Endometrial microvascular endothelial cells (primary cell): ENCODE results near the gene ZNF438. TPM values are rescaled to one million over a fixed set of nuclear protein-coding genes. Genes with fewer than 3 reads are reported as not detected.

ENCODE experiments used
- in situ Hi-C: cut with HindIII; loops from 2 replicates; pipeline ENCODE4 v1.10.0; 2017; ENCODE audit warnings: low sequenced_read_pairs, low pct_unique_long_range_greater_than_20kb; ENCODE audit errors: inconsistent ontology term
- total RNA-seq: library from RNA; depleted of rRNA; stranded (reverse); fragments of >200 nt; gene quantifications from one replicate; pipeline ENCODE4 v1.2.3, GENCODE V29; 2015; ENCODE audit errors: inconsistent ontology term

Gene ZNF438
- total RNA-seq, 1 donor from 2014 or later: 11.0 TPM

DNA sequence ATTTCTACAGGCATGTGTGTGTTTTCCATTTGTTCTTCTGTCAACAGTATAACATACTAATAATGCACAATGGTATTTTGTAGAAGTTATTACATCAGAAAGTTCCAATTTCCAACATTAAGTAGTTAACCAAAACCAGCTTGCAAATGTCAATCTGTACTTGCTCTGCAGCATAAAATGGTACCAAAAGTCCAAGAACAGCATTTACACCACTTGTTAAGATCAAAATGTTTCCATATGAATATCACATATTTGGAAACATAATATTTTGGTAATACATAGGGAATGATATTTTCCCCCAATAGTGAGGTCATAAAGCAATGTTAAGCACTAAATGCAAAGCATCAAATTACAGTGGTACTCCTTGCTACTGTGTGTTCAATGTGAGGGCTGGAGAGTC lies 162.1 kb downstream of the ZNF438 start:
- in situ Hi-C loops: no loop called here

DNA sequence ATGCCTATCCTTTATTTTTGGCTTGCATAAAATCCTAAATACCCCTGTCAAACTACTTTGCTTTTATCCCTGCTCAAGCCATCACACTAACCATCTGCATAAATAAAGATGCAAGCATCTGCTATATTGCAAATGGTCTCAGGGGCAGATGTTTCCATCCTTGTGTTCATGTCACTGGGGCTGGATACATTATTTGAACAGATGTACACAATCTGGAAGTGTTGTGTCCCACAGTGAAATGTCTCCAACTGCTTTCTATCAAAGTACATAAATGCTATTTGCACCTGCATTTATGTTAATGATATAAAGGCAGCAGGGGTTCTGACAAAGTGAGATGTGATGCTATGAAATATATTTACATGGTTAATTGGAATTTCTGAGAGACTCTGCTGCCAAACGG lies 163.1 kb downstream of the ZNF438 start:
- in situ Hi-C loops: no loop called here

DNA sequence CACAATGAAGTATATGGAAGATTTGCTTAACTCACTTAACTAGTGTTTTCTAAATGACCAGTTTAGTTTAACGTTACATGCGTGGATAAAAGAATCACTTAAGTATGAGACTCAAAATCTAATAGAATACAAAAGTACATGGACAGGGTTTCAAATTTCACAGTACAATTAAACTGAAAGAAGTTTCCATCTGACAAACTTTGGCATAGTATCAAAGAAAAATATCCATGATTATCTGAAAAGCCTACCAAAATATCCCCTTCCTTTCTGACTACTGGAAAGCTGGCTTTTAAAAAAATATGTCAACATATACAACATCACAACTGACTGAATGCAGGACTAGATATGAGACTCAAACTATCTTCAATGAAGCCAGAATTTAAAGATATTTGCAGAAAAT lies 164.8 kb downstream of the ZNF438 start:
- in situ Hi-C loops: no loop called here

DNA sequence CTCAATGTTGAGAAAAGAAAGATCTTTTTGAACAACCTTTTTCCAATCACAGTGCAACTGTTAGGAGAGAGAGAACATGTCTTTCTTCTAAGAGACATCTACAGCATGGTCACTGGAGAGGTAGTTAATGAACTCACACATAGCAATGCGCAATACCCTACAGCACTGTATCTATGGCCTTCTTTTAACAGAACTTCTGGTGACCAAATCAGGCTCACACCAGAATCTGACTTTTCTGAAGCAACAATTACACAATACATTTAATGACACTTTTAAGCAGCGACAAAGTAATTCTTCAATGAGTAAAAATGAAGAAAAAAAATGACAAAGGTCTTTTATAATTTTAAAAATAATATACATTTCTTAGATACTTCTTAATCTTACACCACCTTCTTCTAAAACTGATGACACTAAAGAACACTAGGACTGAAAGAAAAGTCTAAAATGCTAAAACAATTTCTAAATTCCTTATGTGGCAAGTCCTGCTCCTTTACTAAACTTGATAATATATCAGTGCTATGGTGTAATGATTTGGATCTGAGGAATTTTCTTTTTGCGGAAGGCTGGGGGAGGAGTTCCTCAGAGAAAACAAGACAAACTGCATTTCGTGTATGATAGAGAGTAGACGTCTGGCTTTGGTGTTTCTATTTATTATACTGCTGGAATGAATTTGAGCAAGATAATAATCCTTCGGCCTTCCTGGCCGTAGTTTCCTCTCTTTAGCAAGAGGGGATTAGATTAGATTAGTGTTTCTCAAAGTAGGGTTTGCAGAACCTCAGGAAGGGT lies 166.3 kb downstream of the ZNF438 start:
- in situ Hi-C loops: no loop called here

DNA sequence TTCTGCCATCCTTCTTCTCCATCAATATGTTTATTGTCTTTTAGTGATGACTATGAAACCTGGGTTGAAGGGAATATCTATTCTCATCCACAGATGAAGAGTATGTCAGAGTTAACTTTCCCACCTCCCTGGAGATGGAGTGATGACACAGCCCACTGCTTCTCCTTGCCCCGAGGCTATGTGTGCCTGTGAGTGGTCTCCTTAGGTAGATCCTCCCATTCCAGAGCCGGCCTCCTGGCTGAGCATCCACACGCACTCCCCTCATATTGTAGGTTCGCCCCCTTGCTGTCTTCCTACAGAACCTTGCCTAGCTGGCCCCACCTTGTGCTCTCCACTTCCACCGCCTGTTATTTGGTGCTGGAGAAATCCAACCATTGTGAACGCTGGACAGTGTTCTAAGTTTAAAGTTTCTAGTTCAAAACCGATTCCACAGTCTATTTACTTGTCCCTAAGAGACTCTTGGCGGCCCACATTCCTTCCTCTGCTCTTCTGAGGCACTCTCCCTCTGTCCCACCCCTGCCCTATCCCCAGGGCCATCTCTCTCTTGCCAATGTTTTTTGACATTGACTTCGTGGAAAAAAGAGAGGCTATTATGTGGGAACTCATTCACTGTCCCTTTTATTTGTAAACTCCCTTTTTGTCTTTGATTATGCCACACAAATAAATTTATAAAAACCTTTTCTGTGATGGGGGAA lies 168.0 kb downstream of the ZNF438 start:
- in situ Hi-C loops: no loop called here

DNA sequence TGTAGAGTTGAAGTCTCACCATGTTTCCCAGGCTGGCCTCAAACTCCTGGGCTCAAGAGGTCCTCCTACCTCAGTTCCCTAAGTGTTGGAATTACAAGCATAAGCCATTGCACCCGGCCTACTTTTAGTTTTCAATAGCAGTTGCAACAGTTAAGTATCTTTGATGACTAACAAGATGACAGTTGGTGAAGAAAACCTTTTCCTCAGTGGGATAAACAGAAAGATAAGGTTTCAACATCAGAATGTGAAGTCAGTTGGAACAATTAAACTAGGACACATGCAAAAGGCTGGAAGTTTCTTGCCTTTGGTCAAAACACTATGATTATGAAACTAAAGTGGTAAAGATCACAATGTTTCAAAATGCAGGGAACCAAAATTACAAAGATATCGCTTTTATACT lies 169.2 kb downstream of the ZNF438 start:
- in situ Hi-C loops: no loop called here

DNA sequence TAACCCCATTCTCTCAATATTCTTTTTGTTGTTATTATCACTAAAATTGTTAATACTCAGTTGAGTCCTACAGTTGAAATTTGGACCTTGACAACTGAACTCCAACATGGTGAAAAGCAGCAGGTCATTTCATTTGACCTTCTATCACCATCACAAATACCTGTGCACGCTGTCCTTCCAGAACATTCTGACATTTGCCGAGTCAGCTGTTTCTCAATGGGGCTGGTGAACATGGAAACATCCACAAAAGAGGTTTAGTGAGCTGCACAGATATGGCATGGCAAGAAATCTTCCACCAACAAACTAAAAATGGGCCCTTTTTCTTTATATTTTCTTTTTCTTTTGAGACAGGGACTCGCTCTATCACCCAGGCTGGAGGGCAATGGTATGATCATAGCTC lies 169.7 kb downstream of the ZNF438 start:
- in situ Hi-C loops: no loop called here

DNA sequence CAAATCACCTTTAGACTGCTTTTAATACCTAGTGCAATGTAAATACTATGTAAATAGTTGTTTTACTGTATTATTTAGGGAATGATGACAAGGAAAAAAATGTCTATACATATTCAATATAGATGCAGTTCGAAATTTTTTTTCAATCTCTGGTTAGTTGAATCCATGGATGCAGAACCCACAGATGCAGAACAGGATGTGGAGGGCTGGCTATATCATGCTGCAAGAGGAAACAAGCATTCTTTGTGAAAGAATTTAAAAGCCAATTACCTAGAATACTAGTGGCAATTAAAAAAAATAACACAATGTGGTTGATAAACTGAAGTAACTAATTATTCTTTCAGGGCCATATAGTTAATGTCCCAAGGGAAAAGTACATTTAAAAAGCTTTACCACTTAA lies 170.4 kb downstream of the ZNF438 start:
- in situ Hi-C loops: no loop called here

DNA sequence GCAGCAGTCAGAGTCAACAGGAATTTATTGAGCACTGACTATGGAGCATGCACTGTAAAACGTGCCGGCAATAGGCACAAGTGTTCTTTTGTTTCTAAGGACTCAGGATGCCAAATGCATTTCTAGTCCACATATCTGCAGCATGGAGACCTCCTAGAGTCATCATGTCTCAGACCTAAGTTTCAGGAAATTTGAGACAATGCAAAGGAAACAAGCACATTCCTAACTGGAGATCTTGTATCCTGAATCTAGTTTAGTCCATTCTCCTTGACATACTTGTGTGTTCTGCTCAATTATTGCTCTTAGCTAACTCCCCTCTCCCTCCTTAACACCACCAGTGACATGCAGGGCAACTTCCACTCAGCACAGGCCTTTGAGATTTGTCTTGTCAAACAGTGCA lies 173.2 kb downstream of the ZNF438 start:
- in situ Hi-C loops: no loop called here

DNA sequence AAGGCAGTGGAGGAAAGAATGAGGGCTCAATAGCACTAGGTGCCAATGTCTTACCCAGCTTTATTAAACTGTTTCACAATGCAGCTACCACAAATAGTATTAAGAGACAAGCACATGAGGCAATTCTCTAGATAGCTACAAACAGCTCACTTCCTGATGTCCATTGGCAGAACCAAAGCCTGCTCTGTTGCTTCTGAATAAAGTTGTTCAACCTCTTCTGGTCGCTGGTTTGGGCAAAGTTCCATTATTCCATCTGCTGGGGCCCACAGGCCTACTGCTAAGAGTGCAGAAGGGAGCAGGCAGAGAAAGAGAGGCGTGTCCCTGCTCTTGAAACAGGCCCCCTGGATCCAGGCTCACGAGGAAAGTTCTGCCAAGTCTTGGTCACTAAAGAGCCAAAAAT lies 173.9 kb downstream of the ZNF438 start:
- in situ Hi-C loops: no loop called here

DNA sequence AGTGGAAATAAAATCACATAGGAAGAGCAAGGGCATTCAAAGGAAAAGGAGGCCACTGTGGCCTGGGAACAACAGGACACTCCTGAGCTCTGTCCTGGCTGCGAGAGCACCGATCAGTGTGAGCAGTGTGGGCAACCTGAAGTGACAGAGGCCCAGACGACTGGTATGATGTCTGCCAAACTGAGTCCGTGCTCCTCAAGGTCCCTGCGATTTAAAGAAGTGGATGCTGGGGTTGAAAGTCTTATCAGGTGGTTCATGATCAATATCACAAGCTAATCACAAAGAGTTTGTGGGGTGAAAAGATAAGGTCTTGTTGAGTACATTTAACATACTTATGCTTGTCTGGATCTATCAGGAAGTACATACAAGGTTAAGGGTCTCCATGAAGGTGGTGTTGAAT lies 176.5 kb downstream of the ZNF438 start:
- in situ Hi-C loops: no loop called here

DNA sequence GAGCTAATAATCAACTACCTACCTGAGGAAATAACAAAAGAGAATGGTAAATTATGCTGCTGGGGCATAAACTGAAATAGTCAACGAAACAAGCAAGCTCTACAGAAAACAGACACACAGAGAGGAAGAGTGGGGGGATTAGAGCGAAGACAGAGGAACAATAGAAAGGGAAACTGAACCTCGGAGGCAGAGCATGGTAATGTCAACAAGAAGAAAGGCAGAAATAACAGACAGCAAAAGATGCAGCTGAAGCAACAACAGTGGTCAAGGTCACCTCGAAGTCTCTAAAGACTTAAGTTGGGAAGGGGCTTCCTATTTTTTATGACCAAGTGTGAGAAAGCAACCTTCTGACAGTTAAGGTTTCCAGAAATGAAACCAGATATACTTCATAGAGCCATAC lies 177.0 kb downstream of the ZNF438 start:
- in situ Hi-C loops: no loop called here

DNA sequence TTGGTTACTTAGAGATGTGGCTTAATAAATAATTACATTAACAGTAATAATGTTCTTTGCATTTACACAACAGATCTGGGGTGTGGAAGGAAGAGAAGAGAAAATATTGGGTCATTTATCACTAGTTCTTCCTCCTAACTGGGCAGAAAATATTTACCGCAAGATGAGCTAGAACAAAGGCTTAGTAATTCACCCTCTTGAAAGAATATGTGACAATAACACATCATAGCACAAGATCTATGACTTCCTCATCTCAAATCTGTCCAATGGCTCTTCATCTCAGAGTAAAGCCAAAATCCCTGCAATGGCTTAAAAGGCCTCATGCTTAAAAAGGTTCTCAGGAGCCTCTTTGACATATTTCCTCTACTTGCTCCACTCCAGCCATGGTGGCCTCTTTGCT lies 178.6 kb downstream of the ZNF438 start:
- in situ Hi-C loops: no loop called here

DNA sequence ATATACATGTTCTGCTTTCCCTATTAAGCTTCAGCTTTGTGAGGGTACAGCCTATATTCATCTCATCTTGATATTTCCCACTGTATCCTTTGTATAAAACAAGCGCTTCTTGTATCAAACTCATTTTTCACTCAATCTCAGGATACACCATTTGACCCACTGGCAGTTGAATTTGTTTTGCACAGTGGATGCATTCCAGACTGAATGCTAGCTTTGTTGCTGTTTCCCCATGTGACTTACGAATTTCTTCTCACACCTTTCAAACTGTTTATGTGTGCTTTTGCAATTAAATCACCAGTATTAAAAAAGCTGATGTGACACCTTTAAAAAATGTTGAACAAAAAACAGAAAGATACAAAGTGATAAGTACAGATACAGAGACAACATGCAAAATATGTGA lies 180.9 kb downstream of the ZNF438 start:
- in situ Hi-C loops: no loop called here

DNA sequence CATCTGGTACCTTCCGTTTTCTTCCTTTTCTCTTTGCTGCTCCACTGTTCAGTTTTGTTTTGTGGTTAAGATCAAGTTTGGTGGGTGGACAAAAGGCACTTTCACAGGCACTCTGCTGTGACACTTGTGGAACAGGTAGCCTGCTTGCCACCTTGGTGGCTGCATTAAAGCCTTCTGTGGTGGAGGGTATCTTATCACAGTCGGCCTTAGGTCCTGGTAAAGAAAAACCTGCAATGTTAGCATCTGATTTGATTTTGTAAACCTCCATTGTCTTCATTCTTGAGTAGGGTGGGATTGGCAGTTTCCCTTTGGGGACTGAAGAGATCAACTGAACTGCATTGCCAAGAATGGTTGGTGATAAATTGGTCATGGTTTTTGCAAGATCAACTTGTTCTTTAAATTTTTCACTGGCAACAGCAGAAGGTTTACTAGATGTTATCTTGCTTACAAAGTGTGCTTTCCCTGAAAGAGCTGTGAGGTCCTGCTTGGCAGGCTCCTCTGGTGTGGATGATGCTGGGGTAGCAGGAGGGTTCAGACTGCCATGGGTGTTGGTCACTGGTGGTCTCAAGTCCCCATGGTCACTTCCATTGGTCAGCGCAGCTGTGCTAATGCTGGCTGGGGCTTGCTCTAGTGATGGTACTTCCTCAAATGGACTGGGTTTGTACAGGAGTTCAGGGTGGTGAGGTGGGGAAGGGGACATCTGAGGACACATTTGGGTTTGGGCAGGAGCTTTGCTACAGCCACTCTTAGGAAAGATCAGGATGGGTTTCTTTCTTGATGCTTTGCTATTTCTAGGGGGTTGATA lies 182.2 kb downstream of the ZNF438 start:
- in situ Hi-C loops: no loop called here

DNA sequence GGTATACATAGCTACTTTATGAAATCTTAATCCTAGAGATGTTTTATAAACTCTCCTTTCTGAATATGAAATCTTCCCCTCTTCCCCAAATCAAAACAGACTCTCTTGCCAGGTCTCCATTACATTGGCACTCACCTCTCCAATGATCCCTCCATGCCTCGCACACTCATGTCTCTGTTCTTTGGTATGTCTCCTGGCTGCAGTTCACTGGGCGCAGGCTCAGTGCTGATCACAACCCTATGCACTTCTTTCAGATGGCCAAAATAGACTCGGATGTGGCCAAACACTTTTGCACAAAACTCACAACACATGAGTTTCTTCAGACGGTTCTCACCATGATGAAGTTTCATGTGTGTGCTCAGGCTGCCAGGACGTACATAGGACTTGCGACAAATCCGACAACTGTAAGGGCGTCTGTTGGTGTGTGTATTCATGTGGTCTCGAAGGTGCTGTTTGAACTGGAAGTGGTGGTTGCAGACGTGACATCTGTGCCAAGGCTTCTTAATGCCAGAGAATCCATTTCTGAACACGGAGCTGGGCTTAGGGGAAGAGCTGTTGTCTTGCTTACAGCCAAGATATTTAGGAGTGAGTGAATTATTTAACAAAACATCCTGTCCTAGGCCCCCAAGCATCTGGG lies 183.2 kb downstream of the ZNF438 start:
- in situ Hi-C loops: no loop called here

DNA sequence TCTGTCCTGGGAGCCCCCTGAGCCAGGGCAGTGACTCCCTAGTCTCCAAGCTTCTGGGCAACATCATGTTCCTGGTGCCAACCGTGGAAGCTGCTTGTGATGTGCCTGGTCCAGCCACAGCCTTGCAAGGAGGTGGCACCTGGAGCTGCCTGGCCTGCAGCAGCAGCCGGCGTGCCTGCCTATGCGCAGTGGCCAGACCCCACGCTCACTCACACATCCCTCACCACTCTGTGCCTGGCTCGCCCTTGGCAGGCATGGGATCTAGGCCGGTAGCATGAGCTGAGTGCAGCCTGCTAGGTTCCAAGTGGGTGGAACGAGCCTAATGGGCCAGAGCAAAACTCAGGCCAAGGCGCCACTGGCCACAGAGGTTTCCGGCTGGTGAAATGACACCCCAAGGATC lies 184.0 kb downstream of the ZNF438 start:
- in situ Hi-C loops: no loop called here

DNA sequence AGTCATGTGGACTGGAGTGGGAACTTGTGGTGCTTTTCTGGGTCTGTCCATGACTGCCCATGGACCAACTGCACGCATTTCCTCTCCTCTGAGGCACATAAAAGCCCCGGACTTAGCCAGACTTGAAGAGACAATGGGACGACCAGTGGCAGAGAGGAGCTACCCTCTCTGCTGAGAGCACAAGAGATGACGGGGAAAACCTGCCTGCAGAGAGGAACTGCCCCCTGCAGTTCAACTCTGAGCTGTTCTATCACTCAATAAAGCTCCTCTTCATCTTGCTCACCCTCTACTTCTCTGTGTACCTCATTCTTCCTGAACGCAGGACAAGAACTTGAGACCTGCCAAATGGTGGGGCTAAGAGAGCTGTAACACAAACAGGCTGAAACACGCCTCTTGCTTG lies 184.5 kb downstream of the ZNF438 start:
- in situ Hi-C loops: no loop called here

DNA sequence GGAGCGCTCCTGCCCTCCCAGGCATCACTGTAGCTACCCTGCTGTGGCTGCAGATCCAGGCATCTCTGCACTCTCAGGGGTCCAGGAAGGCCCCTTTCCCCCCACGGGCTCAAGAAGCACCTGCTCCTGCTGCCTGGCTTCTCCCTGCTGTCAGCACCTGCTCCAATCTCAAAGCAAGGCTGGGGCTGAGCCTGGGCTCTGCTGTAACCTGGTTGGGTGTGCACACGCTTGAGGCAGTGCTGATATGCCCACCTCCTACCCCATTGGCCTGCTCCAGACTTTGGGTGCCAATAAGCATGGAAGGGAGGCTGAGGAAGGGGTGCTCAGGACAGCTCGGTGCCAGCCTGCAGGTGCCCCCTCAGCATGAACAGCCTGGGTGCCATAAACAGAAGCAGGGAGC lies 185.0 kb downstream of the ZNF438 start:
- in situ Hi-C loops: no loop called here
